Vagina (tissue), 2 donors: ENCODE data around the gene HDAC7. TPM values are rescaled to one million over a fixed set of nuclear protein-coding genes. Genes with fewer than 3 reads are reported as not detected.

Experiments used
- DNase-seq, 2 donors: peaks; one replicate each; pipeline ENCODE4 v3.0.0-alpha.2; 2017; ENCODE audit errors: extremely low spot score in 2 of 2
- H3K27ac ChIP-seq: fragments of 200-600 bp; sonication (generic); one replicate; pipeline ENCODE4 v1.5.1; 2019
- H3K27me3 ChIP-seq: fragments of 200-600 bp; sonication (generic); one replicate; pipeline ENCODE4 v1.5.1; 2019
- H3K36me3 ChIP-seq, 2 donors: fragments of 200-600 bp; sonication (generic); one replicate each; pipeline ENCODE4 v1.5.1; 2017 to 2019
- H3K4me1 ChIP-seq: fragments of 200-600 bp; sonication (generic); one replicate; pipeline ENCODE4 v1.5.1; 2019
- H3K4me3 ChIP-seq, 2 donors: fragments of 200-600 bp; sonication (generic); 1 replicate in 1 of 2; 2 replicates in 1 of 2; pipeline ENCODE4 v1.5.1; 2016 to 2019
- H3K9me3 ChIP-seq: fragments of 200-600 bp; sonication (generic); one replicate; pipeline ENCODE4 v1.5.1; 2019
- POLR2A ChIP-seq, 2 donors: fragments of 450-650 bp; IDR thresholded peaks; one replicate each; pipeline ENCODE4 v1.6.1; 2017; ENCODE audit warnings: antibody characterized with exemption in 2 of 2, mild to moderate bottlenecking in 2 of 2, moderate library complexity in 2 of 2
- POLR2AphosphoS5 ChIP-seq, 2 donors: sonication (generic); formaldehyde crosslinking; IDR thresholded peaks; one replicate each; pipeline ENCODE4 v1.9.0; 2017; ENCODE audit warnings: antibody characterized with exemption in 2 of 2, mild to moderate bottlenecking in 2 of 2, low read depth in 1 of 2; ENCODE audit not compliant: insufficient read depth in 1 of 2
- intact Hi-C: fragments of 100-400 bp; cut with DNase I; formaldehyde crosslinking; loops from one replicate; pipeline ENCODE4 v1.15.1; 2023
- total RNA-seq: library from RNA; depleted of rRNA; stranded (reverse); fragments of >200 nt; gene quantifications from one replicate; pipeline ENCODE4 v1.2.3, GENCODE V29; 2016
- TF ChIP-seq, protein P1 (sequence below), 3 experiments: fragments of 450-650 bp in 2 of 3; fragments of 200-600 bp in 1 of 3; sonication (generic) in 1 of 3; IDR thresholded peaks; one replicate each; pipeline ENCODE4 v1.5.1; 2017 to 2019; ENCODE audit warnings: antibody characterized with exemption in 3 of 3, mild to moderate bottlenecking in 2 of 3, moderate library complexity in 2 of 3

Gene HDAC7
- total RNA-seq, 1 donor from 2014 or later, result 67.0 TPM

DNA sequence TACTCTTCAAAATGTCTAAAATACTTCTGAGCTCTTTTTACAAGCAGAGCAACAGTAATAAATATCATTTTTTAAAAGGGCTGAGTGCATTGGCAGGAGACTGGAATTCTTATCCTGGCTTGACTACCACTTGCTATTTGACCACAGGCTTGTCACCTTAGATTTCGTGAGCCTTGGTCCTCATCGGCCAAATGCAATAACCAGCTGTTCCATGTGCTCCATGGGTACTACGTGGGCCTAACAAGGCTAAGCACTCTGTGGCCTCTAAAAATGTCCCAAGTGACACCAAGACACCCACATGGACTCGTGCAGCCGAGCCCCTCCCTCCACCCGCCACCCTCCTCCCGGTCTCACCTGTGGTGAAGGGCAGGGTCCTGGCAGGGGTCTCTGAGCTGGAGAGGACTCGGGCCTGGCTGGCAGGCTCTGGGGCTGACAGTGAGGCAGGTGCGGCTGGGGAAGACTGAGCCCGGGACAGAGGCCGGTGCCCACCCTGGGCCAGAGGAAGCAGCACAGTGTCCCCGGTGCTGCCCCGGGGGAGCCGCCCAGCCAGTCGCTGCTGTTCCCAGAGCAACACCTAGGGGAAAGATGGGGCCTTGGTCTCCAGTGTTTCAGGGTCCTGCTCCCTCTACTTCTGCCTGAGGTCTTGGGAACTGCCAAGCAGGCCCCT is 26.6 kb downstream of the HDAC7 start:
- intact Hi-C loops, result no loop called here
- no peaks in the 10 kb centered on the region for H3K27me3 ChIP-seq
- no peaks in the 10 kb centered on the region for H3K9me3 ChIP-seq
- no peak for DNase-seq
- no peak overlapping the region for H3K4me3 ChIP-seq
- no peaks in the 10 kb centered on the region for H3K4me1 ChIP-seq
- no peak overlapping the region for H3K27ac ChIP-seq
- no peak for TF ChIP-seq POLR2A (IDR thresholded peaks at IDR 0.05)
- TF ChIP-seq, protein P1, sequence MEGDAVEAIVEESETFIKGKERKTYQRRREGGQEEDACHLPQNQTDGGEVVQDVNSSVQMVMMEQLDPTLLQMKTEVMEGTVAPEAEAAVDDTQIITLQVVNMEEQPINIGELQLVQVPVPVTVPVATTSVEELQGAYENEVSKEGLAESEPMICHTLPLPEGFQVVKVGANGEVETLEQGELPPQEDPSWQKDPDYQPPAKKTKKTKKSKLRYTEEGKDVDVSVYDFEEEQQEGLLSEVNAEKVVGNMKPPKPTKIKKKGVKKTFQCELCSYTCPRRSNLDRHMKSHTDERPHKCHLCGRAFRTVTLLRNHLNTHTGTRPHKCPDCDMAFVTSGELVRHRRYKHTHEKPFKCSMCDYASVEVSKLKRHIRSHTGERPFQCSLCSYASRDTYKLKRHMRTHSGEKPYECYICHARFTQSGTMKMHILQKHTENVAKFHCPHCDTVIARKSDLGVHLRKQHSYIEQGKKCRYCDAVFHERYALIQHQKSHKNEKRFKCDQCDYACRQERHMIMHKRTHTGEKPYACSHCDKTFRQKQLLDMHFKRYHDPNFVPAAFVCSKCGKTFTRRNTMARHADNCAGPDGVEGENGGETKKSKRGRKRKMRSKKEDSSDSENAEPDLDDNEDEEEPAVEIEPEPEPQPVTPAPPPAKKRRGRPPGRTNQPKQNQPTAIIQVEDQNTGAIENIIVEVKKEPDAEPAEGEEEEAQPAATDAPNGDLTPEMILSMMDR (IDR thresholded peaks at IDR 0.05), result no peak
- no peak for TF ChIP-seq POLR2AphosphoS5 (IDR thresholded peaks at IDR 0.05; ENCODE audit: insufficient read depth in 1 of 2, low read depth in 1 of 2)
- peaks cover 10 to 97% of the 10 kb centered on the region in 2 donors for H3K36me3 ChIP-seq

DNA sequence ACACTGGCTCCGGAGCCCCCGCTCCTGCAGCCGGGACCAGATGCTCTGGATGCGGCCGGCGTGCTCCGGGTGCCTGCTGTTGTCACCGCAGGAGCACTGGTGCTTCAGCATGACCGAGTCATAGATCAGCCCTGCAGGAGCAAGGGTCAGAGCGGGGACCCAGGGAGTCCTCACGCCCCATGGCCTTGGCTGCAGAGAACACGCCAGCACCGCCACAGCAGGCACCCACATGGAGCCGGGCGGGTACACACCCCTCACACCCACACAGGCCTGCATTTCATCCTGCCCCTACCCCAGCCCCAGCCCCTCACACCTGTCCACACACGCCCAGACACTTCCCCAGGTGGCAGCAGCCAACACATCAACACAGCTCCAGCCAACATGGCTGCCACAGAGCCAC is 27.8 kb downstream of the HDAC7 start:
- DNase-seq, result no peak
- intact Hi-C loops, result no loop called here
- Histone ChIP-seq H3K4me3 (no peak overlapping the region), H3K36me3 (peaks cover 10 to 99% of the 10 kb centered on the region in 2 donors), H3K27me3 (no peaks in the 10 kb centered on the region), H3K27ac (no peak overlapping the region), H3K4me1 (no peaks in the 10 kb centered on the region), H3K9me3 (no peaks in the 10 kb centered on the region)
- TF ChIP-seq, protein P1 (IDR thresholded peaks at IDR 0.05), result no peak
- TF ChIP-seq POLR2A (IDR thresholded peaks at IDR 0.05) (no peak), POLR2AphosphoS5 (IDR thresholded peaks at IDR 0.05; ENCODE audit: insufficient read depth in 1 of 2, low read depth in 1 of 2) (no peak)

DNA sequence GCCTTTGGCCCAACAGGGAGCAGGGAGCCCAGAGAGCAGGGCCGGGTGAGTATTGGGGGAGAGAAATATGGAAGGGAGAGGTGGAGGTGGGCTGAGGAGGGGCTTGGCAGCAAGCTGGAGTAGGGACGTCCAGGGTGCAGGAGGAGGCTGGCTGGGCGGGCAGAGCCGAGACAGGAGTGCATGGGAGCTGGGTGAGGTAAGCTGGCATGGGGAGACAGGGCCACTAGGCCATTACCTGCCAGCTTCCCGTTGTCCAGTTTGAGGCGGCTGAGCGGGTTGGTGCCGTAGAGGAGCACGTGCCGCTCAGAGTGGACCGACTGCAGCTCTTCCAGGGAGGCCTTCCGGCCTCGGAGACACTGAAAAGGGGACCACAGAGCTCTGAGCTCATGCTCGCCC is 28.4 kb downstream of the HDAC7 start:
- H3K4me1 ChIP-seq, result peaks cover 4% of the 10 kb centered on the region
- no peak for DNase-seq
- H3K9me3 ChIP-seq, result no peaks in the 10 kb centered on the region
- no peak overlapping the region for H3K27ac ChIP-seq
- TF ChIP-seq POLR2A (IDR thresholded peaks at IDR 0.05) (no peak), POLR2AphosphoS5 (IDR thresholded peaks at IDR 0.05; ENCODE audit: insufficient read depth in 1 of 2, low read depth in 1 of 2) (no peak)
- TF ChIP-seq, protein P1 (IDR thresholded peaks at IDR 0.05), result no peak
- H3K36me3 ChIP-seq, result peaks cover 10 to 99% of the 10 kb centered on the region in 2 donors
- H3K4me3 ChIP-seq, result no peak overlapping the region
- no peaks in the 10 kb centered on the region for H3K27me3 ChIP-seq
- intact Hi-C loops, result no loop called here

DNA sequence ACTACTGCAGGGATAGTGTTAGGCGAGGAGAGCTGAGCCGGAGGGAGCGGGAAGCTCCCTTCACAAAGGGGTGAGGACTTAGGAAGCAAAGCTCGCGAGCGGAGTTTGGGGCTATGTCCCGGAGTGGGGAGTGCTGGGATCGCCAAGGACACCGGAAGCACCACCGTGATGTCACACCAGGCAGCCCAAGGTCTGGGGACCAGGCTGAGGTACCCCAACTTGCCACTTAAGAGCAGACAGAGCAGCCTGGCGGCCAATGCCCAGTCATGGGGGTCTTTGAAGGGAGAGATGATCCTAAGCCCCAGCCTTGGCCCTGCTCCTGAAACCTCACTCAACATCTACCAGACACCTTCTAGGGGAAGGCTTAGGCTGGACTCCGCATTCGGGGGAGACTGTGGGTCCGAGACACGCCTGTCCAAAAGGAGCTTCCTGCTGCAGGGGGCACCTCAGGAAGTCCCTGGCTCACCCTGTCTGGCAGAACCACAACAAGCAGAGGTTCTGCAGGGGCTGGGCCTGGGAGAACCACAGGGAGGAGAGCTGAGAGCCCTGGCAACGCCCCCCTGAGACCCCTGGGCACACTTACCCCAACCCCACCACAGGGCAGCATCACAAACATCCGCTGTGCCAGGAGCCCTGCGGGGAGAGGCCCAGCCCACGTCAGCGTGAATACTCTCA is 28.9 kb downstream of the HDAC7 start:
- intact Hi-C loops, result no loop called here
- Histone ChIP-seq H3K36me3 (peaks cover 10 to 99% of the 10 kb centered on the region in 2 donors), H3K27me3 (no peaks in the 10 kb centered on the region), H3K9me3 (no peaks in the 10 kb centered on the region), H3K4me3 (no peak overlapping the region), H3K27ac (no peak overlapping the region), H3K4me1 (peaks cover 9% of the 10 kb centered on the region)
- TF ChIP-seq POLR2A (IDR thresholded peaks at IDR 0.05) (no peak), POLR2AphosphoS5 (IDR thresholded peaks at IDR 0.05; ENCODE audit: insufficient read depth in 1 of 2, low read depth in 1 of 2) (no peak)
- TF ChIP-seq, protein P1 (IDR thresholded peaks at IDR 0.05), result no peak
- DNase-seq, result no peak
